ENCODE data around the gene WASF3. TPM values are rescaled to one million over a fixed set of nuclear protein-coding genes. Genes with fewer than 3 reads are reported as not detected.
"Not testable (repeated sequence)": the region's sequence is repeated elsewhere in the genome, so short reads cannot be mapped to it uniquely, and the experiment has no call there.

Gene WASF3
- total RNA-seq, 1 experiment from 2014 or later = 0.18 TPM

- no peak overlapping the region for H3K4me3 ChIP-seq
- no peaks in the 10 kb centered on the region for H3K27me3 ChIP-seq (replicated peaks)
- no peaks in the 10 kb centered on the region for H3K36me3 ChIP-seq
- H3K4me1 ChIP-seq (replicated peaks) = no peaks in the 10 kb centered on the region
- no peak overlapping the region for H3K27ac ChIP-seq
- no peaks in the 10 kb centered on the region for H3K9me3 ChIP-seq (replicated peaks)
- no peak for DNase-seq (ENCODE audit: low read depth in 1 of 2, low spot score in 2 of 2)
These were observed 47.5 kb downstream of the WASF3 start for GRCh38 chr13:26604784-26605545.

GRCh38 chr13:26605845-26606244, 48.4 kb downstream of the WASF3 start:
- Histone ChIP-seq H3K9me3 (replicated peaks) (no peaks in the 10 kb centered on the region), H3K4me3 (no peak overlapping the region), H3K27me3 (replicated peaks) (no peaks in the 10 kb centered on the region), H3K36me3 (no peaks in the 10 kb centered on the region), H3K27ac (no peak overlapping the region), H3K4me1 (replicated peaks) (no peaks in the 10 kb centered on the region)
- no peak for DNase-seq (ENCODE audit: low read depth in 1 of 2, low spot score in 2 of 2)

- DNase-seq (ENCODE audit: low read depth in 1 of 2, low spot score in 2 of 2) = no peak
- Histone ChIP-seq H3K9me3 (replicated peaks) (no peaks in the 10 kb centered on the region), H3K27ac (no peak overlapping the region), H3K4me3 (no peak overlapping the region), H3K36me3 (no peaks in the 10 kb centered on the region), H3K27me3 (replicated peaks) (no peaks in the 10 kb centered on the region), H3K4me1 (replicated peaks) (no peaks in the 10 kb centered on the region)
These were observed 49.1 kb downstream of the WASF3 start for GRCh38 chr13:26606631-26607030.

- Histone ChIP-seq H3K4me3 (no peak overlapping the region), H3K9me3 (replicated peaks) (no peaks in the 10 kb centered on the region), H3K27ac (no peak overlapping the region), H3K36me3 (no peaks in the 10 kb centered on the region), H3K4me1 (replicated peaks) (no peaks in the 10 kb centered on the region), H3K27me3 (replicated peaks) (no peaks in the 10 kb centered on the region)
- DNase-seq (ENCODE audit: low read depth in 1 of 2, low spot score in 2 of 2) = no peak
These were observed 57.2 kb downstream of the WASF3 start for GRCh38 chr13:26614721-26615120.

- H3K27me3 ChIP-seq (replicated peaks) = no peaks in the 10 kb centered on the region
- no peak overlapping the region for H3K4me3 ChIP-seq
- DNase-seq (ENCODE audit: low read depth in 1 of 2, low spot score in 2 of 2) = no peak
- no peaks in the 10 kb centered on the region for H3K9me3 ChIP-seq (replicated peaks)
- no peaks in the 10 kb centered on the region for H3K4me1 ChIP-seq (replicated peaks)
- no peak overlapping the region for H3K27ac ChIP-seq
- no peaks in the 10 kb centered on the region for H3K36me3 ChIP-seq
These were observed 58.6 kb downstream of the WASF3 start for GRCh38 chr13:26616126-26616525.

- H3K36me3 ChIP-seq = no peaks in the 10 kb centered on the region
- H3K9me3 ChIP-seq (replicated peaks) = no peaks in the 10 kb centered on the region
- H3K4me1 ChIP-seq (replicated peaks) = no peaks in the 10 kb centered on the region
- no peak for DNase-seq (ENCODE audit: low read depth in 1 of 2, low spot score in 2 of 2)
- H3K27ac ChIP-seq = no peak overlapping the region
- no peak overlapping the region for H3K4me3 ChIP-seq
- H3K27me3 ChIP-seq (replicated peaks) = no peaks in the 10 kb centered on the region
These were observed 61.2 kb downstream of the WASF3 start for GRCh38 chr13:26618726-26619125.

GRCh38 chr13:26619358-26619757, 61.9 kb downstream of the WASF3 start:
- H3K4me3 ChIP-seq = no peak overlapping the region
- no peaks in the 10 kb centered on the region for H3K36me3 ChIP-seq
- H3K9me3 ChIP-seq (replicated peaks) = no peaks in the 10 kb centered on the region
- H3K27me3 ChIP-seq (replicated peaks) = no peaks in the 10 kb centered on the region
- DNase-seq (ENCODE audit: low read depth in 1 of 2, low spot score in 2 of 2) = no peak
- H3K27ac ChIP-seq = no peak overlapping the region
- H3K4me1 ChIP-seq (replicated peaks) = no peaks in the 10 kb centered on the region

- H3K4me1 ChIP-seq (replicated peaks) = no peaks in the 10 kb centered on the region
- no peak for DNase-seq (ENCODE audit: low read depth in 1 of 2, low spot score in 2 of 2)
- no peak overlapping the region for H3K4me3 ChIP-seq
- no peaks in the 10 kb centered on the region for H3K9me3 ChIP-seq (replicated peaks)
- no peak overlapping the region for H3K27ac ChIP-seq
- no peaks in the 10 kb centered on the region for H3K36me3 ChIP-seq
- H3K27me3 ChIP-seq (replicated peaks) = no peaks in the 10 kb centered on the region
These were observed 64.4 kb downstream of the WASF3 start for GRCh38 chr13:26621731-26622401.

- H3K27me3 ChIP-seq (replicated peaks) = no peaks in the 10 kb centered on the region
- no peak overlapping the region for H3K4me3 ChIP-seq
- DNase-seq (ENCODE audit: low read depth in 1 of 2, low spot score in 2 of 2) = no peak
- no peaks in the 10 kb centered on the region for H3K9me3 ChIP-seq (replicated peaks)
- no peaks in the 10 kb centered on the region for H3K4me1 ChIP-seq (replicated peaks)
- H3K36me3 ChIP-seq = no peaks in the 10 kb centered on the region
- H3K27ac ChIP-seq = no peak overlapping the region
These were observed 65.6 kb downstream of the WASF3 start for GRCh38 chr13:26623125-26623524.

GRCh38 chr13:26624572-26624971, 67.1 kb downstream of the WASF3 start:
- DNase-seq (ENCODE audit: low read depth in 1 of 2, low spot score in 2 of 2) = no peak
- no peak overlapping the region for H3K27ac ChIP-seq
- H3K9me3 ChIP-seq (replicated peaks) = no peaks in the 10 kb centered on the region

GRCh38 chr13:26626271-26626670, 68.8 kb downstream of the WASF3 start:
- DNase-seq (ENCODE audit: low read depth in 1 of 2, low spot score in 2 of 2) = no peak
- H3K4me1 ChIP-seq (replicated peaks) = no peaks in the 10 kb centered on the region
- no peaks in the 10 kb centered on the region for H3K36me3 ChIP-seq

More at GRCh38 chr13:26624572-26624971, 67.1 kb downstream of the WASF3 start:
- no peaks in the 10 kb centered on the region for H3K4me1 ChIP-seq (replicated peaks)
- no peaks in the 10 kb centered on the region for H3K27me3 ChIP-seq (replicated peaks)
- no peak overlapping the region for H3K4me3 ChIP-seq
- H3K36me3 ChIP-seq = no peaks in the 10 kb centered on the region

GRCh38 chr13:26628706-26629105, 71.2 kb downstream of the WASF3 start:
- Histone ChIP-seq H3K9me3 (replicated peaks) (no peaks in the 10 kb centered on the region), H3K4me1 (replicated peaks) (no peaks in the 10 kb centered on the region), H3K27ac (no peak overlapping the region), H3K27me3 (replicated peaks) (no peaks in the 10 kb centered on the region), H3K4me3 (no peak overlapping the region), H3K36me3 (no peaks in the 10 kb centered on the region)
- DNase-seq (ENCODE audit: low read depth in 1 of 2, low spot score in 2 of 2) = no peak

More at GRCh38 chr13:26626271-26626670, 68.8 kb downstream of the WASF3 start:
- Histone ChIP-seq H3K27me3 (replicated peaks) (no peaks in the 10 kb centered on the region), H3K27ac (no peak overlapping the region), H3K4me3 (no peak overlapping the region), H3K9me3 (replicated peaks) (no peaks in the 10 kb centered on the region)

- DNase-seq (ENCODE audit: low read depth in 1 of 2, low spot score in 2 of 2) = no peak
- Histone ChIP-seq H3K36me3 (no peaks in the 10 kb centered on the region), H3K27me3 (replicated peaks) (no peaks in the 10 kb centered on the region), H3K27ac (no peak overlapping the region), H3K4me1 (replicated peaks) (no peaks in the 10 kb centered on the region), H3K4me3 (no peak overlapping the region), H3K9me3 (replicated peaks) (no peaks in the 10 kb centered on the region)
These were observed 71.9 kb downstream of the WASF3 start for GRCh38 chr13:26629260-26629825.

GRCh38 chr13:26635634-26636033, 78.2 kb downstream of the WASF3 start:
- DNase-seq (ENCODE audit: low read depth in 1 of 2, low spot score in 2 of 2); H3K4me1 ChIP-seq (replicated peaks); H3K36me3 ChIP-seq; H3K9me3 ChIP-seq (replicated peaks); H3K27me3 ChIP-seq (replicated peaks); H3K27ac ChIP-seq; H3K4me3 ChIP-seq: not testable (repeated sequence)

All from SJSA1 (cell line).